NOMO-1 (cell line): Measurements from ENCODE around the gene PTPRH.
"Not testable (repeated sequence)": the region's sequence is repeated elsewhere in the genome, so short reads cannot be mapped to it uniquely, and the experiment has no call there.

Source experiments
- DNase-seq, 2 experiments: peaks; one replicate each; lab custom pipeline; 2025; ENCODE audit not compliant: unreplicated experiment in 2 of 2; lab: John Stamatoyannopoulos, UW

Gene PTPRH

DNA sequence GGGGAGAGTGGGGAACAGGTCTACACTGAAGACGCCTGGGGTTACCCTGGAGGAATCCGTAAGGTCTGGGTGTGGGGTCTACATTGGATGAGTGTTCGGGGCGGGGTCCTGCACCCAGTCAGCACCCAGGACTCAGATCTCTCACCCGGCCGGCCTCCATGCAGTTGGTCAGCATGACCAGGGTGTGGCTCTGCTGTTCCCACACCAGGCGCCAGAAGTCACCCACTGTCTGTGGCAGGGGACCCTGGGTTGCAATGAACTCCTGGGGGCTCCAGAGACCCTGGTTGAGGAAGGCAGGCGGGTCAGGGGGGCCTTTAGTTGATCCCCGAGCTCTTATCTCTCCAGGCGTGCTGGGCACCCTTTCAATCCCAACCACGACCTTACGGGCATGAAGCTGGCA is 23.2 kb downstream of the PTPRH start:
- DNase-seq, result no peak

DNA sequence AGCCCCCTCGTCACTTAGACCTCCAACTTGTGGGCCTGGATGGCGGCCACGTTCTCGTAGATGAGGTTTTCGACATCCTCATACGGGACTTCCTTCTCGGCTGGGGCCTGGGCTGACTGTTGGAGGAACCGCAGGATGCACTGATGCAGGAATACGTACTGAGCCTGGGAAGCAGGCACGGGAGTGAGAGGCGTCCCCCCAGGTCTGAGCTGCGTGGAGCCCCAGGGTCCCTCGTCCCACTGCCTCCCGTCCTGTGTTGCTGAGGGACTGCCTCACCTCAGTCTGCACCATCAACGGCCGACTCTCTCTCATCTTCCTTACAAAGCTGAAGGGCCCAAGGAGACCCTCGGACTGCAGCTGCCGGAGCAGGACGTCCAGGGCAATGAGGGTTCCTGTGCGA is 27.6 kb downstream of the PTPRH start:
- DNase-seq, result no peak

DNA sequence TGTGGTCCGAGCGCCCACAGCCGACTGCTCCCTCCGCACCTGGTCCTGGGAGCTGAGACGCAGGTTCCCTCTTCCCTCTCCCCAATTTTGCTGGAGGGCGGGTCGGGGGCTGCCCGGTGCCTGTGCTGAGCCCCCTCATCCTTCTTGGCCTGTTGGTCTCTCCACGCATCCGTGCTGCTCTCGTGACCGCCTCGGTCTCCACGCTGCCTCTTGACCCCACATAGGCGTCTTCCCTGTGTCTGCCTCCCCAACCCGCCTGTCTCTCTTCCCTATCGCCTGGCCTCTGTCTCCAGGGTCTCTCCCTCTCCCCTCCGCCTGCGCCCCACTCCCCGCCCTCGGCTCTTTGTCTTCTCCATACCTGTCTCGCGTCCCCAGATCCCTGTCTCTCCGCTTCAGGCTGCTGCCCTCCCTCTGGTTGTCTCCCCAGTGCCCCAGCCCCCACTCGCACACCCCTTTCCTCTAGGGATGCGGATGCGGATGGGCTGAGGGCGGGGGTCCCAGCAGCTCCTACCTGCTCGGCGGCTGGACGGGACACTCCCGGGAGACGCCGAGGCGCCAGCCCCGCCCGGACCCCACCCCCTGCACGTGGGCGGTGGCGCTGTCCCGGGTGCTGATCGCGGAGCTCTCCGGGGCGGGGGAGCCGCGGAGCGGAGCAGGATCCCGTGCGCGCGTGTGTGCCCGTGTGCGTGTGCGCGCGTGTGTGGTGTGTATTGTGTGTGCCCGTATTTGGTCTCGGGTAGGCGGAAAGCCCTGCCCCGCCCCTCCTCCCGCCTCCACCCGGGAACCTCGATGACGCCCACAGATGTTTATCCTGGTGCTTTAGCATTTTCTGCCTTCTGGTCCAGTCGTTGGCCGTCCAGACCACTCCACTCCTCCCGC is 29.5 kb downstream of the PTPRH start, which contains the start of gene SYT5:
Gene SYT5 (minus strand): TSS at position 684 of the 879 bp plus-strand sequence. CDS start 1,248 bp downstream, outside the sequence.
- DNase-seq, result peak in 1 of 2 experiments; percentile 38

DNA sequence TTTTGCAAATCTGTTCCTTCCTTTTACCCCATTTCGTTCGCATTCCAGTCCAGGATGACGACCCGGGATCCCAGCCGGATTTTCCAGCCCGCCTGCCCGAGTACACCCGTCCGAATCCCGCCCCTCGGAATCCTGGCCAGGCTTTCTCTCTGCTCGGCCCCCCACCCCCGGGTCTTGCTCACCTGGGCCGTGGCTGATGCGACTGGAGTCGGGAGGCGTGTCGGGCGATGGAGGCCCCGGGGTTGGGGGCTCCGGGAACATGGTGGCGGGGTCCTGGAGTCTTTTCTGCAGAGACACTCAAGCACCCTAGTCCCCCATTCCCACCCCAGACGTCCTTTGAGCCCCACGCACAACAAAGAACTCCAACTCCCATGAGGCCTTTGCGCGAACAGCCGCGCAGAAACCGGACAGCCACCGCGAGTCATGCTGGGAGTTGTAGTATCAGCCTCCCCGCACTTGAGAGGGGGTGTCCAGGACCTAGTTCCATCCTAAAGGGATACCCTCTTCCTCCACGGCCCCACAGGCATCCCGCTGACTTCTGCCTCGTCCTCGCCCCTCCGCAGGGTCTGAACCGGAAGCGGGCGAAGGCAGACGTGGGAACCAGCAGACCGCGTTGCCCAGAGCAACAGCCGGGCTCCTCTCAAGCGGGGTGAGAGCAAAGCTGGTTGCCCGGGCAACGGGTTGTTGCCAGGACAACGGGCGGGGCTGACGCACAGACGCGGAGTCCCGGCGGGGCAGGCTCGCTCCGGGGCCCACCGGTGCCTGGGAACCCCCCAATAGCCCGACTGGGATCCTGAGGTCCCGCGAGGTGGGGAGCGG is 30.3 kb downstream of the PTPRH start:
- DNase-seq, result peak; percentile 33 to 48

DNA sequence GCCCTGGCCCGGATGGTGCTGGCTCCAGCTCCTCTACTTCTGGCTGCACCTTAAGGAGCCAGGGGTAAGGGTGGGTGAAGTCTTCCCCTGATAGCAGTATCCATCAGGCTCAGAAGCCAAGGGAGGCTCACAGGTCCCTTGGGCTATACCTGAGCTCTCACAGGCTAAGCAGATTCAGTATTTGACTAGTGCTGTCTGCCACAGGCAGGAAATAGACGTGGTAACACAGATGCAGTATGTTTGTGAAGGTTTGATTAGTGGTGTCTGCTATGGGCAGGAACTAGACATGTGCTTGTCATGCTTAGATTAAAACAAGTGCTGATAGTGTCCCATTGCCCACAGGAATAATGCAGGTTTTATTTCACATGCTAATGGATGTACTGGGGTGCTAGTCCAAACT is 33.2 kb downstream of the PTPRH start:
- DNase-seq, result no peak

DNA sequence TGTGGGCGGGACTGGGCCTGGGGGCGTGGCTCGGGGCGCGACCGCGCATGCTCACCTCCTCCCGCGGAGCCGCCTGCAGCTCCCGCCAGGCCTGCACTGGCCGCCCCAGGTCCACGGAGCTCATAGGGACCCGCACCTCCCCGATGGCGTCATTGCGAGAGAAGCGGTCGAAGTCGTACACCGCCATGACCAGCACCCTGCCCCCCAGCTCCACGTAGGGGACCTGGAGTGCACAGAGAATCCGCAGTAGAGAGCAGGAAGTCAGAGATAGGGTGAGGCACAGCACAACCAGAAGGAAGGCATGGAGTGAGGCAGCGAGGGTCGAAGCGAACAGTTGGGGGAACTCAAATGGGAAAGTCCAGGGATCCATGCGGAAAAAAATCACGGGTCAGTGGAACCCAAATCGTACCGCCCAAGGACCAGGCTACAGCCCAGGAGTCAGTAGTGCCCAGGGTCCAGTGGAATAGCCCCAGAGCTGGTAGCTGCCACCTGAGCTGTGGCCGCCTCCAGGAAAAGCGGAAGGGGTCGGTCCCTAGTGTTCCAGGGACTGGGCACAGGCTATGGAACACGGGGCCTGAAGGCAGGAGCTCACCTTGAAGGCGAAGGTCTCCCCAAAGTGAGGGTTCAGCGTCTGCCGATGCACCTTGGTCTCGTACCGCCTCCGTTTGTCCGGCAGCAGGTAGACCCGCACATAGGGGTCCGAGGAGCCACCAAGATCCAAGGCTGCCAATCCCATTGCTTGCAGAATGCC is 34.0 kb downstream of the PTPRH start:
- no peak for DNase-seq

DNA sequence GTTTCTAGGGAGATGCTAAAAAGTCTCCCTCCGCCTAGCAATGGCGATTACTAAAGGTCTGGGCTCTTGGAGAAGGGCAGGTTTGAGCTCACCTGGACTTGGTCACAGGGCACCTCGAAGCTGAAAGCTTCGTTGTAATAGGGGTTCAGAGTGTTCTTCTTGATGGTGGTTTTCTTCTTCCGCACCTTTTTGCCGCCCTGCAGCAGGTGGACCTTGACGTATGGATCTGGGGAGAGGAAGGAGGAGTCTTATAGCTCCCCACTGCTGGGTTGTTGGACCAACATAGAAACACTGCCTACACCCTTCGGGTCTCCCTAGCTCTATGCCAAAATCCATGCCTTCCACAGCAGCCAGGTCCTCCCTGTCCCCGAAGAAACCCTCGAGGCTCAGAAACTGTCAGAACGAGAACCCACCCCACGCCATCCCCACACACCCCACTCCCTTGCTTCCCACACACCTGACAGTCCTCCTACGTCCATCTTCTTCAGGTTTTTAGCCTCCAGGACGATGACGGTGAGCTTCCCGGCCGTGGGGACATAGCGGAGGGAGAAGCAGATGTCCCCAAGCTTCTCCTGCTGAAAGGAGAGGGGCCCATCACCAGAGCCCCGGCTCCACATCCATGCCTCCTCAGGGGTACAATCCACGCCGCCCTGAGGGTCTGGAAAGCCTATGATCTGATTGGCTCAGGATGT is 34.7 kb downstream of the PTPRH start:
- DNase-seq, result no peak

DNA sequence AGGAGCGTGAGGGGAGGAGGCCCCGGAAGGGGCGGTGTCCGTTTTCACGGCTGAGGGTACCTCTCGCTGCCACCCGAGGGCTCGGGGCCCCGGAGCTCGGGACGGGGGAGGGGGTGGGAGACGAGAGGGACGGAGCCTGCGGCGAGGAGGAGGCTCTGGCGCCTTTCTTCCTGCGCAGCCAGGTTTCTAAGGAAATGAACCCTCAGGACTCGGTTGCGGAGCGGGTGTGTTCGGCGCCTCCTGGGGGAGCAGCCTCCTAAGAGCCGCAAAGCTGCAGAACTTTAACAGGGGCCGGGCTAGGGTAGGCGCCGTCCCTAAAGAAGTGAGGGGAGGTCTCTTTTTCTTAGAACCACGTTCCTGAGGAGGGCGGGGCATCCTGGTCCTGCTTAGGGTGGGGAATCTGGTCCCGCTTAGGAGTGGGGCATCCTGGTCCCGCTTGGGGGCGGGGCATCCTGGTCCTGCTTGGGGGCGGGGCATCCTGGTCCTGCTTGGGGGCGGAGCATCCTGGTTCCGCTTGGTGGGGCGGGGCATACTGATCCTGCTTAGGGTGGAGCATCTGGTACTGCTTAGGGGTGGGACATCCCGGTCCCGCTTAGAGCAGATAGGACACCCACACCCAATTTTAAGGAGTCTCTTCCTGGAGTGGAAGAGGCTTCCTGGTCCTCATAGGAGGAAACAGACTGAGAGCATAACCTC is 35.4 kb downstream of the PTPRH start:
- DNase-seq, result peak in 1 of 2 experiments; percentile 23

DNA sequence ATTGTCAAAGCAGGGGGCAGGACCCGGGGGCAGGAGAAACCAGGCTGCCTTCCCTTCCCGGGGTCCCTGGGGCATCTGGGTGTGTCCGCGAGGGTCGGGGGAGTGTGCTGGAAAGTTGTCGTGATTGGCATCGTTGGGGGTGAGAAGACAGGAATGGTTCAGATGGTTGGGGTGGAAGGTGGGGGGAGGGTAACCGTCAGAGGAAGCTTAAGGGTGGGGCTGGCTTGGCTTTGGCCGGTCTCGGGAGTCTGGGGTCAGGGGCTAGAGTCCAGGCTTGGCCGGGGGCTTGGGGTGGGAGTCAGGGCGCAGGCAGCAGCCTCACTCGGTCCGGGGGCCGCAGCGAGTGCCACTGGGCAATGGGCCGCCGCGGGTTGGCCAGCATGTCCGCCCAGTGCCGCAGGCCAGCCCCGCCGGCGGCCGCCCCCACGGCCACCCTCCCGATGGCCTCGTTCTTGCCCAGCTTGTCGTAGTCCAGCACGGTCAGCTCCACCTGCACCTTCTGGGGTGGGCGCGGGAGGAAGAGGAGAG is 36.1 kb downstream of the PTPRH start:
- no peak for DNase-seq

DNA sequence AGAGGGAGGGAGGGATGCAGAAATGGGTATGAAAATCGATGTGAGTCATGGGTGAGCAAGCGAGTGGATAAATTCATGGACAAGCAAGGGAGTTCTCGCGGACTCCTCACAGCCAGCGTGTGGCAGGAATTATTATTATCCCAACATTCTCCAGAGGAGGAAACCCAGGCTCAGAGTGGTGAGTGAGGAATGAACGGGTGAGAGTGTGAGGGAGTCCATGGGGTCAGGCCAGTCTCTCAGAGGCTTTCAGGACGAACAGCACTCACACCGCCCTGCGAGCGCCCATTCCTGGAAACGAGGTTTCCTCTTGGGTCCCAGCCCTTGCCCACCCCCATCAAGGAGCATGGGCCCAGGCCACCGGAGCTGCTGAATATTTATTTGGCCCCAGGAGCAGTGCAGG is 36.6 kb downstream of the PTPRH start:
- no peak for DNase-seq

DNA sequence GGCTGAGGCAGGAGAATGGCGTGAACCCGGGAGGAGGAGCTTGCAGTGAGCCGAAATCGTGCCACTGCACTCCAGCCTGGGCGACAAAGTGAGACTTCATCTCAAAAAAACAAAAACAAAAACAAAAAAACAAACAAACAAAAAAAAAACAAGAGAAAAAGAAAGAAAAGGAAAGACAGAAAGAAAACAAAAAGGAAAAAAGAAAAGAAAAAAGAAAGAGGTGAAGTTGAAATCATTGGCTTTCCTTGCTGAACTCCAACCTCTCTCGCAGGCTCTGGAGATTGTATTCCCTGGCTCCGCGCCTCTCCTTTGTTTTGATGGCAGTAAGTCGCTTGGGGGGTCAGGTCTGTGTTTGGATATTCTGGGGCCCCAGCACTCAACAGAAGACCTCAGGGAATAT is 37.0 kb downstream of the PTPRH start:
- DNase-seq, result not testable (repeated sequence)

DNA sequence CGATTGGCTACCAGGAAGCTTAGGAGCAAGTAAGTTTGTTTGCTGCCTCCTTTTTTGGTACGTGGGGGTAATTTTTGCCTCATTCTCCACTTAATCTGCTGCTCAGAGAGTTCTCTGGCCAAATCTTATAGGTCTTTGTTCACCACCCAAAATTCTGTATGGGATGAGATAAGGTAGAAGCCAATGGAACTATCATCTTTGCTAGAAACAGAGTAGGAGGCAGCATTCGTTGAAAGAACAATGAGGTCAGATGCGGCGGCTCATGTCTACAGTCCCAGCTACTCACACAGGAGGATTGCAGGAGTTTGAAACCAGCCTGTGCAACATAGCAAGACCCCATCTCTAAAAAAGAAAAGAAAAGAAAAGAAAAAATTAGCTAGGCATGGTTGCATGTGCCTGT is 37.9 kb downstream of the PTPRH start:
- no peak for DNase-seq

DNA sequence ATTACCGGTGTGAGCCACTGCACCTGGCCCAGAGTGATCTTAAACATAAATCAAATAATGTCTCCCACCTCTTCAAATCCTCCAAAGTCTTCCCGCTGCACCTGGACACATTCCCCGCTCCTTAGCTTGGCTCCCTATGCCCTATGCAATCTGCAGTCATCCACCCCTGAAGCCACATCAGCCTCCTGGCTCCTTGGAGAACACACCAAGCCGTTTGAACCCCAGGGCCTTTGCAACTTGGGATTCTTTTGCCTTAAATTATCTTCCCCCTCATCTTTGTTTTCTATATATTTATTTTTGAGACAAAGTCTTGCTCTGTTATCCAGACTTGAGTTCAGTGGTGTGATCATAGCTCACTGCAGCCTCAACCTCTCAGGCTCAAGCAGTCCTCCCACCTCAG is 40.2 kb downstream of the PTPRH start:
- DNase-seq, result no peak

DNA sequence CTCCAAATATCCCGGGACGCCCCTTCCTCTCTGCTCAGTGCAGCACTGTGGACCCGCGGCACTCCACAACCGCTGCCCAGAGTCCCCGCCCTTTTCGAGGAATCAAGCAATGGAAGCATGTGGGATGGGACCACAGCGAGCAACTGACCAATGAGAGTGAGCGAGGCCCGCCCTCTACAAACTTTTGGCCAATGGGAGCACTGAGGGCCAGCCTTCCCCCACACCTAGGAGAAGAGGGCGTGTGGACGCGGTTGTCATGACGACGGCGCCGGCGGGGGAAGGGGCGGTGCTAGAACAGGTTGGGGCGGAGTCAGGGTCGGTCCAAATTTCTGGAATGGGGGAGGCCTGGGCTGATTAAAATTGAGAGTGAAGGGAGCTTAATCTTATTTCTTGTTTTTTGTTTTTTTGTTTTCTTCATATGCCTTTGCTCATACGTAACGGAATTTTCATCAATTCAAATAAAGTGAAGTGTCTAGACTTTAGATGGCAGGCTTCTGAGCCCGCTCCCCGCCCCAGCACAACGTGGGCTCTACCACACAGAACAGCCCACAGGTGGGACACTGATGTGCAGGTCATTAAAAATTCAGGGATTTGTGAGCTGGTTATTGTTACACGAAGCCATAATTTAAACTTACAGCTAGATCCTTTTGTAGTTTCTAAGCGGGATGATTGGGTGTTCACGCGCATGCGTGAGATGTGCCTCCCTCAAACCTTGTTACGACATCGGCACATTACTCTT is 42.6 kb downstream of the PTPRH start, which contains the start of gene DNAAF3:
Gene DNAAF3 (minus strand): TSS at position 84 of the 739 bp plus-strand sequence. CDS start 200 bp downstream, outside the sequence.
- peak; percentile 96 to 98 for DNase-seq

DNA sequence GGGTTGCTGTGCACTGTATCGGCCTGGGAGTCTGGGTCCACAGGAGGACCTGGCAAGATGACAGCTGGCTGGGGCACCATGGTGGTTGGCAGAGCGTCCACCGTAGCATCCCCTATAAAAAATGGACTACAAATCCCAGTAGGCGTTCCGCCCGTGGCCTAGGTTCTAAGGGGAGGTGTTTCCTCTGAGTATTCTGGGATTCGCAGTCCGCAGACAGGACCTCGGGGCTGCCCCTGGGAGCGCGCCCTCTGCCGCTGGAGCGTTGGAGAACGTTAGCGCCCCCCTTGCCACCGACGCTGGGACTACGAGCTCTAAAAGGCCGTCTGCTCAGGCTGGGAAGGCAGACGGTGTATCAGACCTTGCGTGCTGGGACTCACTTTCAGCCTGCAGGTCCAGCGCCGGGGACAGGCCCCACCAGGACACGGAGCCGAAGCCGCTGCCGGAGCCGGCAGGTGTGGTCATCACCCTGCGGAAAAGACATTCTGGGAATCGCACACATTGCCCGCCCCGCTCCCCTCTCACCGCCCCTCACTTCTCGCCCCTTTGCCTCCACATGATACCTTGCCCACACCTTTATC is 43.3 kb downstream of the PTPRH start:
- DNase-seq, result peak; percentile 83 to 86

DNA sequence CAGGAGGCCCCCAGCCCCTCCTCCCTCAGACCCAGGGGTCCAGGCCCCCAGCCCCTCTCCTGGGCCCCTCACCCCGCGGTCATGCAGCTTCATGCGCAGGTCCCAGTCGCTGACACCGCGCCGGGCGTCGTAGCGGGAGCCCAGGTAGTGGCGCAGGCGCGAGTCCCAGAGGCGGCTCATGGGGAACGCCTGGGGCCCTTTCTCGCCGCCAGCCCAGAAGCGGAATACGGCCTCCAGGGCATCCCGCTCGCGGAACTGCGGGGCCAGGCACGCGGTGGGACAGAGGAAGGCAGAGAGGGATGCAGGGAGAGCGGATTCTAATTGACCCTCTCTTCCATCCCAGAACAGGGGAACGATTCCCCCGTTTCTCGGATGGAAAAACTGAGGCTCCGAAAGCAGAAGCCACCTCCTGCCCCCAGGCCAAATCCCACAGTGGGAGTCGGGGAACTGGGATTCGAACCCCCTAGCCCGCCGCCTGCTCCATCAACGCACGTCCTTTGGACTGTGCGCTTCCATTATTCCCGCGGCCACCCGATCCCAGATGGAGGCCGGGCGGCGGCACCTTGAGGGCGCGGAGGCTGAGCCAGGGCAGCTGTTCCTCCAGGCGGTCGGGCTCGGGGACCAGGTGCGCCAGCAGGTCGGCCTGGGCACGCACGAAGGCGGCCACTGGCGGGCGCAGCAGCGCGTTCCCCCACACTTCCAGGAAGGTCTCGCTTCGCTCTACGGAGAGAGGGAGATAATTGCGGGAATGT is 47.6 kb downstream of the PTPRH start:
- DNase-seq, result no peak

DNA sequence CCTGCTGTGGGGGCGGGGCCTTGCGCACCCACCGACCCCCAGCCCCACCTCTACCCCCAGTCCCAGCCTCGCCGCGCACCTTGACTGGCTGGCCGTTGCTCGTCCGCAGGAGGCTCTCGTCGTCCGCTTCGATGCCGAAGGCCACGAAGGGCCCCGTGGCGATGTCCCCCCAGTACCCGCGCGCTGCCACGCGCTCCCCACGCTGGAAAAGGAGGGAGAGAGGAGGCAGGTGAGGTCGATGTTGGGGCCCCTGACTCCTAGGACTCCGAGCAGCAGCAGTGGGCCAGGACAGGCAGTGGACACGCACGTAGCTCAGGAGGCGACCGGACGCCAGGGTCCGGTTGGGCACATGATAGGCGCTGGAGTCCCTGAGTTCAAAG is 48.3 kb downstream of the PTPRH start:
- no peak for DNase-seq
